Endothelial cell (in vitro differentiated cells): ENCODE results near the gene TAF6. TPM values are rescaled to one million over a fixed set of nuclear protein-coding genes. Genes with fewer than 3 reads are reported as not detected.
A peak's percentile ranks its signal among the peaks of the same experiment; 100 is the strongest.

ENCODE experiments used
- DNase-seq: peaks from one replicate; pipeline ENCODE4 v3.0.0; 2021; ENCODE audit warnings: low spot score
- H3K27ac Mint-ChIP-seq: one replicate; pipeline ENCODE4 v1.8.0; 2021; ENCODE audit warnings: mixed read lengths, inconsistent platforms; ENCODE audit not compliant: unreplicated experiment
- H3K27me3 Mint-ChIP-seq: one replicate; pipeline ENCODE4 v1.8.0; 2021; ENCODE audit warnings: mild to moderate bottlenecking, moderate library complexity, mixed read lengths, inconsistent platforms; ENCODE audit not compliant: unreplicated experiment
- H3K36me3 Mint-ChIP-seq: one replicate; pipeline ENCODE4 v1.8.0; 2021; ENCODE audit warnings: mild to moderate bottlenecking, low read depth, mixed read lengths, inconsistent platforms; ENCODE audit not compliant: unreplicated experiment
- H3K4me1 Mint-ChIP-seq: one replicate; pipeline ENCODE4 v1.8.0; 2021; ENCODE audit warnings: mild to moderate bottlenecking, mixed read lengths, inconsistent platforms; ENCODE audit not compliant: unreplicated experiment
- H3K4me3 Mint-ChIP-seq: one replicate; pipeline ENCODE4 v1.8.0; 2021; ENCODE audit warnings: mild to moderate bottlenecking, mixed read lengths, inconsistent platforms; ENCODE audit not compliant: unreplicated experiment
- H3K9me3 Mint-ChIP-seq: one replicate; pipeline ENCODE4 v1.8.0; 2021; ENCODE audit warnings: mixed read lengths, inconsistent platforms; ENCODE audit not compliant: unreplicated experiment
- total RNA-seq: library from RNA; stranded (reverse); fragmentation: NEBNext Ultra II Directional; extraction: Animal tissue kit (Norgen Biotek cat#: 25700); gene quantifications from one replicate; pipeline ENCODE4 v1.2.1, GENCODE V29; 2021; ENCODE audit not compliant: unreplicated experiment
- TF ChIP-seq, protein P1 (sequence below): fragments of 200-600 bp; sonication (generic); IDR thresholded peaks from one replicate; pipeline ENCODE4 v1.5.0; 2021; ENCODE audit warnings: antibody characterized with exemption; ENCODE audit not compliant: unreplicated experiment

The TAF6 gene
- total RNA-seq, 1 donor from 2014 or later = 71.8 TPM

- peak; percentile 70 for DNase-seq
- peaks cover 31% of the 10 kb centered on the region for H3K4me1 Mint-ChIP-seq
- H3K27ac Mint-ChIP-seq = peak overlapping the region; percentile 96
- TF ChIP-seq, protein P1, sequence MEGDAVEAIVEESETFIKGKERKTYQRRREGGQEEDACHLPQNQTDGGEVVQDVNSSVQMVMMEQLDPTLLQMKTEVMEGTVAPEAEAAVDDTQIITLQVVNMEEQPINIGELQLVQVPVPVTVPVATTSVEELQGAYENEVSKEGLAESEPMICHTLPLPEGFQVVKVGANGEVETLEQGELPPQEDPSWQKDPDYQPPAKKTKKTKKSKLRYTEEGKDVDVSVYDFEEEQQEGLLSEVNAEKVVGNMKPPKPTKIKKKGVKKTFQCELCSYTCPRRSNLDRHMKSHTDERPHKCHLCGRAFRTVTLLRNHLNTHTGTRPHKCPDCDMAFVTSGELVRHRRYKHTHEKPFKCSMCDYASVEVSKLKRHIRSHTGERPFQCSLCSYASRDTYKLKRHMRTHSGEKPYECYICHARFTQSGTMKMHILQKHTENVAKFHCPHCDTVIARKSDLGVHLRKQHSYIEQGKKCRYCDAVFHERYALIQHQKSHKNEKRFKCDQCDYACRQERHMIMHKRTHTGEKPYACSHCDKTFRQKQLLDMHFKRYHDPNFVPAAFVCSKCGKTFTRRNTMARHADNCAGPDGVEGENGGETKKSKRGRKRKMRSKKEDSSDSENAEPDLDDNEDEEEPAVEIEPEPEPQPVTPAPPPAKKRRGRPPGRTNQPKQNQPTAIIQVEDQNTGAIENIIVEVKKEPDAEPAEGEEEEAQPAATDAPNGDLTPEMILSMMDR = no peak
- H3K27me3 Mint-ChIP-seq = peaks cover 9% of the 10 kb centered on the region
- H3K4me3 Mint-ChIP-seq = peak overlapping the region; percentile 99
- H3K36me3 Mint-ChIP-seq = peaks cover 13% of the 10 kb centered on the region
- no peaks in the 10 kb centered on the region for H3K9me3 Mint-ChIP-seq
Observed at GRCh38 chr7:100119970-100120732, 993 bp upstream of the TAF6 start.

DNA sequence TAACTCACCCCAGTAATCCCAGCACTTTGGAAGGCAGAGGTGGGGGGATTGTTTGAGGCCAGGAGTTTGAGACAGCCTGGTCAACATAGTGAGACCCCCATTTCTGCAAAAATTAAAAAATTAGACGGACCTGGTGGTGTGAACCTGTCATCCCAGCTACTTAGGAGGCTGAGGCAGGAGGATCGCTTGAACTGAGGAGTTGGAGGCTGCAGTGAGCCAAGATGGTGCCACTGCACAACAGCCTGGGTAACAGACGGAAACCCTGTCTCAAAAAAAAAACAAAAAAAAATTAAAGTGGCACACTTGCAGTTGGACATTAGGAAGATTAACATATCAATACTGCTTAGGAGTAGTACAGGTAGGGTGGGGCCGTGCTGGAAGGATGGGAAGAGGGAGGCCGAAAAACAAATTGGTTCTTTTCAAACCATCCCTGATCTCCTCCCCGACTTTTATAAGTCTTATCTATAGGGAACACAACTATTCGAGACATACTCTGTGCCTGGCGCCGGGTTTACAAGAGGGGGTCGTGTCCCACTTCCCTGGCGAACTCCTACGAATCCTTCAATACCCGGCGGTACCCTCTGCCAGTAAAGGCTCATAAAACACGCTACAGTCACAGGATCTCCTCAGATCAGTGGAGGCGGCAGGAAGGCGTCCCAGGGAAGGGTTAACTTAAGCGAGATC, 628 bp downstream of the TAF6 start:
- peak overlapping the region; percentile 99 for H3K4me3 Mint-ChIP-seq
- no peak for DNase-seq
- H3K4me1 Mint-ChIP-seq = peaks cover 21% of the 10 kb centered on the region
- peak overlapping the region; percentile 96 for H3K27ac Mint-ChIP-seq
- TF ChIP-seq, protein P1 = no peak
- H3K9me3 Mint-ChIP-seq = no peaks in the 10 kb centered on the region
- H3K27me3 Mint-ChIP-seq = peaks cover 7% of the 10 kb centered on the region
- peaks cover 8% of the 10 kb centered on the region for H3K36me3 Mint-ChIP-seq

- Mint-ChIP-seq H3K4me1 (peaks cover 13% of the 10 kb centered on the region), H3K27me3 (peaks cover 6% of the 10 kb centered on the region), H3K9me3 (no peaks in the 10 kb centered on the region), H3K36me3 (peaks cover 29% of the 10 kb centered on the region), H3K4me3 (peak overlapping the region; percentile 51), H3K27ac (no peak overlapping the region)
- DNase-seq = no peak
- TF ChIP-seq, protein P1 = no peak
Observed at GRCh38 chr7:100115026-100115425, 4.1 kb downstream of the TAF6 start.

DNA sequence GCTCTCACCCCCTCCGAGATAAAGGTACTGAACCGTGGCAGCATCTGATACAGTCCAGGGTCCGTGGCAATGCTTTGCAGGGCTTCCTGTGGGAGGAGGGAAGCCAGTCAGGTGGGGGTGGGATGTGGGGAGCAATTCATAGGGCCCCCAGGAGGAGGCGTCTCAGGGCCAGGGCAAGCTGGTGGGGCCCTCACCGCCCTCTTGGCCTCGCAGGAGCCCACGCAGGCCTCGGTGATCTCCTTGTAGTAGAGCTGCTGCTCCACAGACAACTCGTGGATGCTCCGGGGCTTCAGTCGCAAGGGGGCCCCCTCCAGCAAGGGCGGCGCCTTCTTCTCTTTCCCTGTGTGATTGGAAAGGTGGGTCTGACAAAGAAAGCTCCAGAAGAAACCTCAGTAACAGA, 7.2 kb downstream of the TAF6 start:
- TF ChIP-seq, protein P1 = no peak
- H3K4me3 Mint-ChIP-seq = no peak overlapping the region
- H3K9me3 Mint-ChIP-seq = no peaks in the 10 kb centered on the region
- peaks cover 41% of the 10 kb centered on the region for H3K36me3 Mint-ChIP-seq
- H3K27me3 Mint-ChIP-seq = peaks cover 6% of the 10 kb centered on the region
- no peak for DNase-seq
- no peak overlapping the region for H3K27ac Mint-ChIP-seq
- peaks cover 2% of the 10 kb centered on the region for H3K4me1 Mint-ChIP-seq

DNA sequence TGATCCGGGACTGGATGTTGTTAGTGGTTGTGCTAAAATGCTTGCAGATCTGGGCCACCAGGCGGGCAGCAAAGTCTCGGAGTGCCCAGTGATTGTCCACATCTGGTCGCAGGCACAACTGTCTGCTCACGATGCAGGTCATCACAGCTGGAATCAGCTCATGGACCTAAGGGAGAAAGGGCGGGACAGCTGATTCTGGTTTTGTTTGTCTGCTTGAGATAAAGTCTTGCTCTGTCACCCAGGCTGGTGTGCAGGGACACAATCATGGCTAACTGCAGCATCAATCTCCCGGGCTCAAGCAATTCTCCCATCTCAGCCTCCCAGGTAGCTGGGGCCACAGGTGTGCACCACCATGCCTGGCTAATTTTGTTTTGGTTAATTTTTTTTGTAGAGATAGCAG, 8.0 kb downstream of the TAF6 start:
- Mint-ChIP-seq H3K27me3 (peaks cover 6% of the 10 kb centered on the region), H3K36me3 (peaks cover 45% of the 10 kb centered on the region), H3K27ac (no peak overlapping the region), H3K4me1 (peaks cover 2% of the 10 kb centered on the region), H3K9me3 (no peaks in the 10 kb centered on the region), H3K4me3 (peak overlapping the region; percentile 86)
- TF ChIP-seq, protein P1 = no peak
- DNase-seq = no peak
